Measurements from ENCODE around the gene SCAMP5.

The SCAMP5 gene

DNA sequence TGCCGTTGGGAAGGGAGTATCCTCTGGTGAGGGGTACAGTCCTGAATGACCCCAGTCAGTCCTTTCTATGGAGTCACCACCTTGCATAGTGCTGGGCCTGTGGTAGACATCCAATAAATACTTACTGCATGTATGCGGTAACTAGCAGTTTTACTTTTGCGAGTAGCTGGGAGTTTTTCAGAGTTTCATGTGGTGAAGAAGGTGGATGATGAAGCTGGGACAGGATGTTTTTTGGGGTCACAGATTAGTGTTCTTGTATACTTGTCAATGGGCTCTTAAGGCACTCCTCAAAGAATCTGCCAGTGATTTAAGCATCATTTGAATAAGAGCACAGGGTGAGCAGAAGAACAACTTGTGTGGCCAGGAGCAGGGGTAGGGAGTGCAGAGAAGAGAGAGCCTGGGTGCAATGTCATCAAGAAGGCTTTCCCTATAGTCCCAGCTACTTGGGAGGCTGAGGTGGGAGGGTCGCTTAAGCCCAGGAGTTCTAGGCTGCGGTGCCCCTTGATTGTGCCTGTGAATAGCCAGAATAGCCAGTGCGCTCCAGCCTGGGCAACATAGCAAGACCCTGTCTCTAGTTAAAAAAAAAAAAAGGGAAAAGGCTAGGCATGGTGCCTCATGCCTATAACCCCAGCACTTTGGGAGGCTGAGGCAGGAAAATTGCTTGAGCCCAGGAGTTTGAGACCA is 50.1 kb downstream of the SCAMP5 start:
- TF ChIP-seq, protein P1, sequence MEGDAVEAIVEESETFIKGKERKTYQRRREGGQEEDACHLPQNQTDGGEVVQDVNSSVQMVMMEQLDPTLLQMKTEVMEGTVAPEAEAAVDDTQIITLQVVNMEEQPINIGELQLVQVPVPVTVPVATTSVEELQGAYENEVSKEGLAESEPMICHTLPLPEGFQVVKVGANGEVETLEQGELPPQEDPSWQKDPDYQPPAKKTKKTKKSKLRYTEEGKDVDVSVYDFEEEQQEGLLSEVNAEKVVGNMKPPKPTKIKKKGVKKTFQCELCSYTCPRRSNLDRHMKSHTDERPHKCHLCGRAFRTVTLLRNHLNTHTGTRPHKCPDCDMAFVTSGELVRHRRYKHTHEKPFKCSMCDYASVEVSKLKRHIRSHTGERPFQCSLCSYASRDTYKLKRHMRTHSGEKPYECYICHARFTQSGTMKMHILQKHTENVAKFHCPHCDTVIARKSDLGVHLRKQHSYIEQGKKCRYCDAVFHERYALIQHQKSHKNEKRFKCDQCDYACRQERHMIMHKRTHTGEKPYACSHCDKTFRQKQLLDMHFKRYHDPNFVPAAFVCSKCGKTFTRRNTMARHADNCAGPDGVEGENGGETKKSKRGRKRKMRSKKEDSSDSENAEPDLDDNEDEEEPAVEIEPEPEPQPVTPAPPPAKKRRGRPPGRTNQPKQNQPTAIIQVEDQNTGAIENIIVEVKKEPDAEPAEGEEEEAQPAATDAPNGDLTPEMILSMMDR (IDR thresholded peaks at IDR 0.05; ENCODE audit: extremely low read depth, missing control alignments): no peak
- DNase-seq (ENCODE audit: low spot score): no peak

DNA sequence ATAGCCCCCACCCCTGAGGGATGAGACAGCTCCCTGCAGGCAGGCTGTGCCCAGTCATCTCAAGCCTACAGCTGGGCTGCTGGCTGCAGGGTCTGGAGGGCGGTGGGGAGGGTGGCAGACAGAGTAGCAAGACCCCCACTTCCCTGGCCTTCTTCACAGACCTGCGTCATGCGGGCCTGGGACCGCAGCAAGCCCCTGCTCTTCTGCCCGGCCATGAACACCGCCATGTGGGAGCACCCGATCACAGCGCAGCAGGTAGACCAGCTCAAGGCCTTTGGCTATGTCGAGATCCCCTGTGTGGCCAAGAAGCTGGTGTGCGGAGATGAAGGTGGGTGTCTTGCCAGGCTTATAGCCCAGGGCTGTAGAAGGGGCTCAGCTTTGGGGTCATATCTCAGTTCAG is 53.0 kb downstream of the SCAMP5 start:
- TF ChIP-seq, protein P1 (IDR thresholded peaks at IDR 0.05; ENCODE audit: extremely low read depth, missing control alignments): no peak
- no peak for DNase-seq (ENCODE audit: low spot score)

DNA sequence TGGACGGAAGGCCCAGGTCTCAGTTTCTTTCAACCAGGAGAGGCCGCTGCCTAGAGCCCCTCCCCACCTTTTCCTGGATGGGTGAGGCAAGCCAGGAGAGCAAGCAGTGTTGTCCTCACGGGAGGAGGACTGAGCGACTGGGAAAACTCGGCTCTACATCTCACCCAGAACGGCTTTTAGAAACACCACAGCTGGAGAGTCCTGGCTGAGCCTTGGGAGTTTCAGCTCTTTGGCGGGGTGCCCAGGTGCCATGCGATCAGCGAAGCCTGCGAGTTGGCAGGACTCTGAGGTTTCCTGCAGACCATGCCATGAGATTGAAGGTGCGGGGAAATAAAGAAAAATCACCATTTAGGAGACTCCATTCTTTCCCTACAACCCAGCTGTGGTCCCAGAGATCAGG is 54.0 kb downstream of the SCAMP5 start:
- TF ChIP-seq, protein P1 (IDR thresholded peaks at IDR 0.05; ENCODE audit: extremely low read depth, missing control alignments): no peak
- no peak for DNase-seq (ENCODE audit: low spot score)

DNA sequence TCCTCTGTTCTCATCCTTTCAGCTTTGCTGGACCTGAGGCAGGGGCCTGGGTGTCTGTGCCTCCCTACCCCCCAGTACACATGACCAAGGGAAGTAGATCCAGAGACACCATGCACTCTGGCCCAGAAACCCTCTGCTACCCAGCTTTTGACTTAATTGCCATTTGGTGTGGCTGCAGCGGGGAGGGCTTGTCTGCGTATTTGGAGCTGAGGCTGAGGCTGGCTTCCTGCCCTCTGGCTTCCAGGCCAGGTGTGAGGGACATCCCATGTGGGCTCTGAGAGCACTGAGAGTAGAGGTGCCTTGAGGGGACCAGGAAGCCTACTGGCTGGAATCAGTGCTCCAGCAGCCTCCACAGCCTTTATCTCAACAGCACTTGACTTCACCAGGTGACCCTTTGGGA is 54.9 kb downstream of the SCAMP5 start:
- TF ChIP-seq, protein P1 (IDR thresholded peaks at IDR 0.05; ENCODE audit: extremely low read depth, missing control alignments): no peak
- DNase-seq (ENCODE audit: low spot score): no peak

DNA sequence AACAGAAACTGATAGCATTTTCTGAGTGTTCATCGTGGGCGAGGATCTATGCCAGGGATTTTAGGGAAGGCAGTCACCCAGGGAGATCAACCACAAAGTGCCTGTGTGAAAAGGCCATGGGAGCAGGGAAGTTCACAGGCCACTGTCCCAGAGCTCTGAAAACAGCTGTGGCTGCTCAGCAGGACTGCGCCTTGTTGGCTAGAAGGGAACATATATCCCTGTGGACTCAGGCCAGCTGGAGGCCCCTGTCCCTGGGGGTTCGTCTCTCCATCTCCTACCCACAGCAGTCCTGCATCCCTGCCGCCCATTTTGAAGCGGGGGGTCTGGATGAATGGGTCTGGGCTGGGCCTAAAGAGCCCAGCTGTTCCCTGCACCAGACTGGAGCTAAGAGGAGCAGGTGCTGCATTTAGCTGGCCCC is 55.8 kb downstream of the SCAMP5 start:
- TF ChIP-seq, protein P1 (IDR thresholded peaks at IDR 0.05; ENCODE audit: extremely low read depth, missing control alignments): no peak
- DNase-seq (ENCODE audit: low spot score): no peak

DNA sequence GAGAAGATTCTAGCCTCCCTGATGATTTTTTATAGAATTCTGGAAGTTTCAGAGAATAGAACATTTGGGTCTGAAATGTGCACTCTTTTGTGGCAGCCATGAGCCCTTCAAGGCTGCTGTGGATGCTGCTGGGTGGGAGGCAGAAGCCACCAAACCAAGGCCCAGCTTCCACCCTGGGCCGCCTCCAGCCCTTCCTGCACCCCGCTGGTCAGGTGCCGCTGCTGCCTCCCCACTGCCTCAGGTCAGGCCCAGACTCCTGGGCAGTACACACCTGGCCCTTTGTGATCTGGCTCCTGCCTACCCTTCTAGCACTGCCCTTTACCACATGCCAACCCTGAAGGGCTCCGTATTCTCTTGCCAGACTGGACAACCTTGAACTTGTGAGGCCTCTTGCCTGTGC is 56.3 kb downstream of the SCAMP5 start:
- TF ChIP-seq, protein P1 (IDR thresholded peaks at IDR 0.05; ENCODE audit: extremely low read depth, missing control alignments): no peak

DNA sequence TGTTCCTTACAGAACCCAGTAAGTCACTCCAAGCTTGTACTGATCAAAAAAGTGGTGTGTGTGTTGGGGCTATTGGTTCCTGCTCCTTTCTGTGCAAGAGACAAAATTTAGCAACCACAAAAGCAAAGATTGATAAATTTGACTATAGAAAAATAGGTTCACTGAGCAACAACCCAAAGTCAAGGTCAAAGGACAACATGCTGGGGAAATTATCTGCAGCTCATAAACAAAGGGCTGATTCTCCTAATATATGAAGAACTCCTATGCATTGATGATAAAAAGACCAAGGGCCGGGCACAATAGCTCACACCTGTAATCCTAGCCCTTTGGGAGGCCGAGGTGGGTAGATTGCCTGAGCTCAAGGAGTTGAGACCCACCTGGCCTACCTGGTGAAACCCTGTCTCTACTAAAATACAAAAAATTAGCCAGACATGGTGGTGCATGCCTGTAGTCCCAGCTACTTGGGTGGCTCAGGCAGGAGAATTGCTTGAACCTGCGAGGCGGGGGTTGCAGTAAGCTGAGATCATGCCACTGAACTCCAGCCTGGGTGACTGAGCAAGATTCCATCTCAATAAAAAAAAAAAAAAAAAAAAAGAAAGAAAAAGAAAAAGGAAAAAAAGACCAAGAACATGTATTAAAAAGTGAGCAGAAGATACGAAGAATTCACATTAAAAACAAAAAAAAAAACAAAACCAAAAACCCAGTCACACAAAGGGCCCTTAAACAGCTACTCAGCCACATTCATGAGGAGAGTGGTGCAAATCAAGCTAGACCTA is 57.8 kb downstream of the SCAMP5 start:
- no peak for DNase-seq (ENCODE audit: low spot score)
- TF ChIP-seq, protein P1 (IDR thresholded peaks at IDR 0.05; ENCODE audit: extremely low read depth, missing control alignments): no peak

More for the DNA sequence above, 56.3 kb downstream of the SCAMP5 start:
- DNase-seq (ENCODE audit: low spot score): no peak

All from GM20000 (cell line).